Measurements from ENCODE around the gene ZNF616.

The ZNF616 gene

DNA sequence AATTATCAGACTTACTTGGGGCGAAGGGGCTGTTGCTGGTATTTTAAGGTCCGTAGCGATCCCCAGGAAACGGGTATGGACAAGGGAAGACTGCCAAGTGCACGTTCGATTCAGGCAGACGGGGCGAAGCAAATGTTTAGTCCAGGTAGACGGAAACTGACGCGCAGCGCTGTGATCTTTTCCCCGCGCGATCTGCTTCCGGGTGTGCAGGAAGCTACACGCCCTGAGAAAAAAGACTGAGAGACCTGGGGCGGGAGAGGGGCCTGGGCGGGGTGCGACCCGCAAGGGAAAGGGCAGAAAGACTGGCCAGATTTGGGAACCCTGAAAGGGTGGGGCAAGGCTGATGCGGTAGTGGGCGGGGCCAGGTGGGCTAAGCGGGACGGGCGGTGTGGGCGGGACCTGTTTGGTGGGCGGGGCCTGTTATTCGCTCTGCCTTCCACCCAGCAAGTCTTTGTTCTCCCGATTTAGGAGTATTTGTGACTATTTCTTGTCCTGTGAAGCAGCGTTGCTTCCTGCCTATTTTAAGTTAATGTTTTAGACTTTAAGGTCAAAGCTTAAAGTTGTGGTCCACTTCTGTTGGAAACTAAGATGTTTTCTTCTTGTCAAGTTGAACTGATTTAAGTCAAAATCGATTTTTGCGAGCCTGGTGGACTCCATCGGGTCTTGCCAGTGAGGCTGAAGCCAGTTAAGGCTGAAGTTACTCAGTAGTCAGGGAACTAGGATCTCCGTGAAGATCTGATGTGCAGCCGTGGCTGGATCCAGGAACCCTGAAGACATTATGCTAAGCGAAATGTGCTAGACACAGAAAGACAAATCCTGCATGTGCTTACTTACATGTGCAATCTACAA lies 31.8 kb upstream of the ZNF616 start, which contains the start of gene ZNF836:
Gene ZNF836 (minus strand): TSS at position 301 of the 849 bp plus-strand sequence. CDS start 3,549 bp downstream, outside the sequence.
- DNase-seq (ENCODE audit: low read depth): peak; percentile 78
- TF ChIP-seq POLR2A (IDR thresholded peaks at IDR 0.05; ENCODE audit: extremely low read depth, insufficient read length): no peak
- peak within 1 kb of the TSS; percentile 86 for H3K4me3 ChIP-seq (ENCODE audit: low read depth, low read length)

DNA sequence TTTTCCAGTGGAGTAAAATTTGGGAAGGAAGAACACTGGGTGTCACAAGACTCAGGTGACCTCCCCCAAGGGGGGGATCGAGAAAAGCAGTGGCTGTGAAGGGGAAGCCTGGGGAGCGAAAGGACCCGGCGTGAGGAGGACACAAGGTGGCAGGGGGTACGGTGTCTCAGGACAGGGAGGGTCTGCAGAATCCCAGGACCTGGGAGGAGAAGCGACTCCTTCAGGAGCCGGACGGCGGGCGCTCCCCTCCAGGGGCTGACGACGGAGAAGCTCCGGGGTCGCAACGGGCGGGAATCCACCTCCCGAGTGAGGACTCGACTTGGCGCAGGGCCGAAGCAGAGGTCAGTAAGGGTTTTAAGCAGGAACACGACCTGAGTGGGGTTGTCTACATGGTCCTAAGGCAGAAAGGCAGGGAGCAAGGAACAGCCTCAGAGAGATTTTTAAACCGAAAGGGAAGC lies 31.2 kb upstream of the ZNF616 start:
- TF ChIP-seq POLR2A (IDR thresholded peaks at IDR 0.05; ENCODE audit: extremely low read depth, insufficient read length) (no peak), MYC (IDR thresholded peaks at IDR 0.05; ENCODE audit: low read depth, low read length) (no peak)
- TF ChIP-seq, protein P1, sequence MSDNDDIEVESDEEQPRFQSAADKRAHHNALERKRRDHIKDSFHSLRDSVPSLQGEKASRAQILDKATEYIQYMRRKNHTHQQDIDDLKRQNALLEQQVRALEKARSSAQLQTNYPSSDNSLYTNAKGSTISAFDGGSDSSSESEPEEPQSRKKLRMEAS (IDR thresholded peaks at IDR 0.05; ENCODE audit: low read depth, low read length): no peak
- TF ChIP-seq, protein P2, sequence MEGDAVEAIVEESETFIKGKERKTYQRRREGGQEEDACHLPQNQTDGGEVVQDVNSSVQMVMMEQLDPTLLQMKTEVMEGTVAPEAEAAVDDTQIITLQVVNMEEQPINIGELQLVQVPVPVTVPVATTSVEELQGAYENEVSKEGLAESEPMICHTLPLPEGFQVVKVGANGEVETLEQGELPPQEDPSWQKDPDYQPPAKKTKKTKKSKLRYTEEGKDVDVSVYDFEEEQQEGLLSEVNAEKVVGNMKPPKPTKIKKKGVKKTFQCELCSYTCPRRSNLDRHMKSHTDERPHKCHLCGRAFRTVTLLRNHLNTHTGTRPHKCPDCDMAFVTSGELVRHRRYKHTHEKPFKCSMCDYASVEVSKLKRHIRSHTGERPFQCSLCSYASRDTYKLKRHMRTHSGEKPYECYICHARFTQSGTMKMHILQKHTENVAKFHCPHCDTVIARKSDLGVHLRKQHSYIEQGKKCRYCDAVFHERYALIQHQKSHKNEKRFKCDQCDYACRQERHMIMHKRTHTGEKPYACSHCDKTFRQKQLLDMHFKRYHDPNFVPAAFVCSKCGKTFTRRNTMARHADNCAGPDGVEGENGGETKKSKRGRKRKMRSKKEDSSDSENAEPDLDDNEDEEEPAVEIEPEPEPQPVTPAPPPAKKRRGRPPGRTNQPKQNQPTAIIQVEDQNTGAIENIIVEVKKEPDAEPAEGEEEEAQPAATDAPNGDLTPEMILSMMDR (IDR thresholded peaks at IDR 0.05; ENCODE audit: low read depth, low read length): no peak
- DNase-seq (ENCODE audit: low read depth): peak; percentile 8
- H3K4me3 ChIP-seq (ENCODE audit: low read depth, low read length): peak overlapping the region; percentile 86

DNA sequence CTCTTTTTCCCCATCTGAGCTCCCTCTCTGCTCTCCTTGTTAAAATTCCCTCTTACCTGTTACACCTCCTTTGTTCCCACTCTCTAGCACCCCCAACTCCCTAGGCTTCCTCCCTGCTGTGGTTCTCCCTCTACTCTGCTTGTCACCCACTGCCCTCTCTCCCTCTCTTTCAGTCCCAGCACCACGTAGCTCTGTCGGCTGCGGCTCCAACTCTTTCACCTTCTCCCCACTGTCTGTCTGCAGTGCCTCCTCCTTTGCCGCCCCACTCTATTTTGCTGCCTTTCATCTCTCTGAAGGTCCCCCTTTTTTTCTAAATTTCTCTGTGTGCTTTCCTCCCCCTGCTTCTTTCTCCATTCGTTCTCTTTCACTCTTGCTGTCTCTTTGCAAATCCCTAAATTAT lies 30.6 kb upstream of the ZNF616 start:
- peak overlapping the region; percentile 86 for H3K4me3 ChIP-seq (ENCODE audit: low read depth, low read length)
- DNase-seq (ENCODE audit: low read depth): no peak
- TF ChIP-seq, protein P1 (IDR thresholded peaks at IDR 0.05; ENCODE audit: low read depth, low read length): no peak
- no peak for TF ChIP-seq MYC (IDR thresholded peaks at IDR 0.05; ENCODE audit: low read depth, low read length)
- TF ChIP-seq, protein P2 (IDR thresholded peaks at IDR 0.05; ENCODE audit: low read depth, low read length): no peak
- TF ChIP-seq POLR2A (IDR thresholded peaks at IDR 0.05; ENCODE audit: extremely low read depth, insufficient read length): no peak

DNA sequence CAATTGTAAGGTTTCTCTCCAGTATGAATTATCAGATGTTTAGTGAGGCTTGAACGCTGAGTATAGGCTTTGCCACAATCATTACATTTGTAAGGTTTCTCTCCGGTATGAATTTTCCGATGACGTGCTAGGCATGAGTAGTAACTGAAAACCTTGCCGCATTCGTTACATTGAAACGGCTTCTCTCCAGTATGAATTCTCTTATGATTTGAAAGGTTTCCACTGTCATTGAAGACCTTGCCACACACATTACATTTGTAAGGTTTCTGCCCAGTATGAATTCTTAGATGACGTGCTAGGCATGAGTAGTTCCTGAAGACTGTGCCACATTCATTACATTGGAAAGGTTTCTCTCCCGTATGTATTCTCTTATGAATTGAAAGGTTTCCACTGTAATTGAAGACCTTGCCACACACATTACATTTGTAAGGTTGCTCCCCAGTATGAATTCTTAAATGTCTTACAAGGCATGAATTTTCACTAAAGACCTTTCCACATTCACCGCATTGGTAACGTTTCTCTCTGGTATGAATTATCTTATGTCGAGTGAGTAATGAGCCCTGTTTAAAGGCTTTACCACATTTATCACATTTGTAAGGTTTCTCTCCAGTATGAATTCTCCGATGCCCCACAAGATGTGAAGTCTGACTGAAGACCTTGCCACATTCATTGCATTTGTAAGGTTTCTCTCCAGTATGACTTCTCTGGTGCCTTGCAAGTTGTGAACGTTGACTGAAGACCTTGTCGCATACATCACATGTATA lies 16.0 kb upstream of the ZNF616 start:
- no peak overlapping the region for H3K4me3 ChIP-seq (ENCODE audit: low read depth, low read length)
- TF ChIP-seq MYC (IDR thresholded peaks at IDR 0.05; ENCODE audit: low read depth, low read length): no peak
- TF ChIP-seq, protein P2 (IDR thresholded peaks at IDR 0.05; ENCODE audit: low read depth, low read length): no peak
- TF ChIP-seq POLR2A (IDR thresholded peaks at IDR 0.05; ENCODE audit: extremely low read depth, insufficient read length): no peak
- TF ChIP-seq, protein P1 (IDR thresholded peaks at IDR 0.05; ENCODE audit: low read depth, low read length): no peak
- DNase-seq (ENCODE audit: low read depth): no peak

DNA sequence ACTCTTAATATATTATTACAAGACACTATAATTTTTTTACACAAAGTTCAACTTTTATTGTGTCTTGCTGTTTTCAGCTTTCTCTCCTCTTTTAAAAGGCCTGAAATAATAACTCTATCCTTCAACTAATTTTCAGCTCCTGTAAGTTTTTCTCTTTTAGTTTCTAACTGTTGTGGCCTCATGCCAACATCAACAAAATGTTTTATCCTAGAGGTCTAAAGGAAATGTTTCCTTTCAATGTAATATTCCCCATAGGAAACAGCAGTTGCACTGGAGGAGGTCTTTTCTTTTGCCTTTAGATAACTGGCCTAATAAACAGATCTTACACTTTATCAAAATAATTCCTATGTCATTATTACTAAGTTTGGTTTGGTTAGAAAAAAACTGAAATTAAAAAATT lies 8.5 kb upstream of the ZNF616 start:
- H3K4me3 ChIP-seq (ENCODE audit: low read depth, low read length): no peak overlapping the region
- TF ChIP-seq POLR2A (IDR thresholded peaks at IDR 0.05; ENCODE audit: extremely low read depth, insufficient read length) (no peak), MYC (IDR thresholded peaks at IDR 0.05; ENCODE audit: low read depth, low read length) (no peak)
- TF ChIP-seq, protein P1 (IDR thresholded peaks at IDR 0.05; ENCODE audit: low read depth, low read length): no peak
- TF ChIP-seq, protein P2 (IDR thresholded peaks at IDR 0.05; ENCODE audit: low read depth, low read length): no peak
- DNase-seq (ENCODE audit: low read depth): no peak

Measured in NB4 (cell line).